ENCODE data around the gene RAB40A. TPM values are rescaled to one million over a fixed set of nuclear protein-coding genes. Genes with fewer than 3 reads are reported as not detected.

RAB40A gene
- total RNA-seq, 1 experiment from 2014 or later, result not detected

GRCh38 chrX:103540145-103540544 is 20.9 kb upstream of the RAB40A start:
- H3K27ac Mint-ChIP-seq, result no peak overlapping the region
- H3K23me2 ChIP-seq (ENCODE audit: insufficient read length, low read depth, low read length, poor library complexity, severe bottlenecking), result peaks cover 2% of the 10 kb centered on the region
- no peak overlapping the region for H2BK12ac ChIP-seq (ENCODE audit: insufficient read length, low read depth, low read length)
- H3K79me1 ChIP-seq (ENCODE audit: insufficient read depth, low read depth, low read length, poor library complexity, severe bottlenecking), result no peaks in the 10 kb centered on the region
- H3K4me1 Mint-ChIP-seq, result peaks cover 4 to 5% of the 10 kb centered on the region in 2 experiments
- no peaks in the 10 kb centered on the region for H3K36me3 Mint-ChIP-seq (ENCODE audit: insufficient read depth in 1 of 3, low read depth in 3 of 3)
- no peaks in the 10 kb centered on the region for H3K79me2 ChIP-seq (ENCODE audit: insufficient read depth, low read length)
- no peak overlapping the region for H3T11ph ChIP-seq (ENCODE audit: low read length)
- no peak overlapping the region for H3K23ac ChIP-seq (ENCODE audit: insufficient read length, low read depth, low read length)
- no peaks in the 10 kb centered on the region for H3K9me3 ChIP-seq (ENCODE audit: control insufficient read depth, low read depth, low read length)
- H4K5ac ChIP-seq (ENCODE audit: insufficient read length, low read depth, low read length), result no peak overlapping the region
- no peak overlapping the region for H3K14ac ChIP-seq (ENCODE audit: insufficient read depth, low read length)
- H3K4ac ChIP-seq (ENCODE audit: low read depth, low read length), result no peak overlapping the region
- H4K20me1 ChIP-seq (ENCODE audit: control insufficient read depth, insufficient read depth, insufficient read length), result no peaks in the 10 kb centered on the region
- H3K56ac ChIP-seq (ENCODE audit: insufficient read length, low read depth, low read length), result no peak overlapping the region
- H4K91ac ChIP-seq (ENCODE audit: insufficient read length, low read depth, low read length), result no peak overlapping the region
- no peaks in the 10 kb centered on the region; the same call in 1 of the 2 replicates for H3K27me3 Mint-ChIP-seq (ENCODE audit: low read depth)
- no peaks in the 10 kb centered on the region for H3K27me3 ChIP-seq (ENCODE audit: insufficient read depth, low read length)
- H2BK120ac ChIP-seq (ENCODE audit: low read depth, low read length, poor library complexity, severe bottlenecking), result no peak overlapping the region
- no peak overlapping the region for H2BK20ac ChIP-seq (ENCODE audit: low read depth, low read length, poor library complexity, severe bottlenecking)
- H3K9ac ChIP-seq (ENCODE audit: extremely low read depth, insufficient read length, low read length), result no peak overlapping the region
- H2BK15ac ChIP-seq (ENCODE audit: low read depth, low read length), result no peak overlapping the region
- H2AK5ac ChIP-seq (ENCODE audit: insufficient read length, low read length), result no peak overlapping the region
- no peak overlapping the region for H3K18ac ChIP-seq (ENCODE audit: insufficient read length, low read depth, low read length)
- H4K8ac ChIP-seq (replicated peaks; ENCODE audit: insufficient read length, low read depth, low read length), result no peak overlapping the region
- H2AFZ ChIP-seq (ENCODE audit: low read length), result no peak overlapping the region
- no peak for DNase-seq
- no peak overlapping the region for H3K4me3 Mint-ChIP-seq
- no peak overlapping the region for H2BK5ac ChIP-seq (ENCODE audit: insufficient read length, low read length)
- no peak overlapping the region for H3K27ac ChIP-seq (ENCODE audit: insufficient read length, low read depth, low read length)
- peaks cover 0 to 27% of the 10 kb centered on the region in 2 experiments; a peak in 2 of 5 replicates for H3K9me3 Mint-ChIP-seq
- H3K4me2 ChIP-seq (ENCODE audit: insufficient read depth, insufficient read length, low read length), result no peak overlapping the region
- no peaks in the 10 kb centered on the region for H3K4me1 ChIP-seq (ENCODE audit: insufficient read depth, low read length)
- TF ChIP-seq CTCF (conservative IDR thresholded peaks at IDR 0.05), result no peak
